ENCODE measurements around the gene AMIGO2.

AMIGO2 gene

GRCh38 chr12:47102406-47102805, 22.6 kb upstream of the AMIGO2 start:
- no peak for DNase-seq
- intact Hi-C loops (cut with DNase I): no loop called here

GRCh38 chr12:47100160-47100559, 20.4 kb upstream of the AMIGO2 start:
- DNase-seq: no peak
- intact Hi-C loops (cut with DNase I): no loop called here

- no peak for DNase-seq
- intact Hi-C loops (cut with DNase I): no loop called here
These were observed 19.9 kb upstream of the AMIGO2 start for GRCh38 chr12:47099610-47100009.

GRCh38 chr12:47098099-47098498, 18.3 kb upstream of the AMIGO2 start:
- DNase-seq: no peak
- intact Hi-C loops (cut with DNase I): no loop called here

GRCh38 chr12:47097276-47097896, 17.6 kb upstream of the AMIGO2 start:
- intact Hi-C loops (cut with DNase I): no loop called here
- no peak for DNase-seq

- DNase-seq: no peak
- intact Hi-C loops (cut with DNase I): no loop called here
These were observed 15.9 kb upstream of the AMIGO2 start for GRCh38 chr12:47095446-47096236.

GRCh38 chr12:47094804-47095203, 15.0 kb upstream of the AMIGO2 start:
- DNase-seq: no peak
- intact Hi-C loops (cut with DNase I): no loop called here

- intact Hi-C loops (cut with DNase I): no loop called here
- DNase-seq: no peak
These were observed 11.2 kb upstream of the AMIGO2 start for GRCh38 chr12:47091009-47091408.

GRCh38 chr12:47088021-47088944, 8.5 kb upstream of the AMIGO2 start:
- intact Hi-C loops (cut with DNase I): no loop called here
- no peak for DNase-seq

- intact Hi-C loops (cut with DNase I): no loop called here
- DNase-seq: no peak
These were observed 7.4 kb upstream of the AMIGO2 start for GRCh38 chr12:47087088-47087688.

- intact Hi-C loops (cut with DNase I): no loop called here
- DNase-seq: no peak
These were observed 6.1 kb upstream of the AMIGO2 start for GRCh38 chr12:47085815-47086252.

GRCh38 chr12:47084172-47084571, 4.4 kb upstream of the AMIGO2 start:
- intact Hi-C loops (cut with DNase I): no loop called here
- DNase-seq: no peak

- intact Hi-C loops (cut with DNase I): no loop called here
- DNase-seq: no peak
These were observed 3.2 kb upstream of the AMIGO2 start for GRCh38 chr12:47082796-47083621.

GRCh38 chr12:47082283-47082682, 2.5 kb upstream of the AMIGO2 start:
- intact Hi-C loops (cut with DNase I): no loop called here
- DNase-seq: no peak

GRCh38 chr12:47080725-47081502, 1.2 kb upstream of the AMIGO2 start:
- intact Hi-C loops (cut with DNase I): no loop called here
- peak in 30 of 42 donors; percentile 10 to 54 (median 22) for DNase-seq

- intact Hi-C loops (cut with DNase I): no loop called here
- peak in 28 of 42 donors; percentile 6 to 47 (median 20) for DNase-seq
These were observed 394 bp upstream of the AMIGO2 start for GRCh38 chr12:47079981-47080724.

Data from head of caudate nucleus (tissue), 42 donors.